GM13977 (cell line): ENCODE measurements around the gene ZNF559.
"Not testable (repeated sequence)": the region's sequence is repeated elsewhere in the genome, so short reads cannot be mapped to it uniquely, and the experiment has no call there.

ENCODE experiments used
- DNase-seq: peaks from one replicate; pipeline ENCODE4 v3.0.0; 2012; ENCODE audit warnings: low spot score
- CTCF ChIP-seq: IDR thresholded peaks from 2 replicates; pipeline ENCODE4 v1.5.1; 2012; ENCODE audit warnings: mild to moderate bottlenecking, control low read depth; ENCODE audit not compliant: insufficient read depth; ENCODE audit errors: extremely low read depth, missing control alignments
- in situ Hi-C: fragments of 300-500 bp; cut with MboI; formaldehyde crosslinking; loops from one replicate; pipeline ENCODE4 v1.12.0; 2022; ENCODE audit warnings: low sequenced_read_pairs, low pct_unique_long_range_greater_than_20kb, mixed read lengths, inconsistent platforms; ENCODE audit not compliant: unreplicated experiment

The ZNF559 gene

GRCh38 chr19:9323919-9324583 lies at the start of gene ZNF559:
TSS of gene ZNF559 (plus strand) at chr19:9324179. CDS start at chr19:9338550, 14,371 bp downstream.
- TF ChIP-seq CTCF, result peak; percentile 17
- in situ Hi-C loops, result loop anchor here (25.0 kb wide), 1 partner anchor 463 kb away; no protein-coding TSS in a partner anchor
- peak; percentile 94 for DNase-seq

GRCh38 chr19:9283485-9283884 lies 40.5 kb upstream of the ZNF559 start:
- in situ Hi-C loops, DNase-seq: not testable (repeated sequence)

- no peak for TF ChIP-seq CTCF
- in situ Hi-C loops, result no loop called here
- DNase-seq, result no peak
These were observed 34.6 kb upstream of the ZNF559 start for GRCh38 chr19:9289231-9289884.

- in situ Hi-C loops, result no loop called here
- DNase-seq, result no peak
- no peak for TF ChIP-seq CTCF
These were observed 28.5 kb upstream of the ZNF559 start for GRCh38 chr19:9295411-9295849.

GRCh38 chr19:9296336-9296735 lies 27.6 kb upstream of the ZNF559 start:
- in situ Hi-C loops, result no loop called here

GRCh38 chr19:9306443-9306842 lies 17.5 kb upstream of the ZNF559 start:
- DNase-seq, result no peak
- in situ Hi-C loops, result loop anchor here (25.0 kb wide), 1 partner anchor 481 kb away; no protein-coding TSS in a partner anchor
- no peak for TF ChIP-seq CTCF

More at GRCh38 chr19:9296336-9296735, 27.6 kb upstream of the ZNF559 start:
- TF ChIP-seq CTCF, result no peak
- DNase-seq, result no peak

- in situ Hi-C loops, result loop anchor here (25.0 kb wide), 1 partner anchor 479 kb away; no protein-coding TSS in a partner anchor
- TF ChIP-seq CTCF, result no peak
- no peak for DNase-seq
These were observed 15.7 kb upstream of the ZNF559 start for GRCh38 chr19:9308091-9308770.
